Uterus (tissue), 4 donors: ENCODE data around the gene CMC2. TPM values are rescaled to one million over a fixed set of nuclear protein-coding genes. Genes with fewer than 3 reads are reported as not detected.

Source experiments
- DNase-seq, 2 donors: peaks; one replicate each; pipeline ENCODE4 v3.0.0-alpha.2; 2019 to 2020
- H3K27ac ChIP-seq, 2 donors: fragments of 200-600 bp; sonication (generic); 1 replicate in 1 of 2; 2 replicates in 1 of 2; pipeline ENCODE4 v1.5.1; 2016 to 2018
- H3K27me3 ChIP-seq, 2 donors: fragments of 200-600 bp; sonication (generic); one replicate each; pipeline ENCODE4 v1.5.1; 2018 to 2019; ENCODE audit warnings: control low read depth in 1 of 2
- H3K36me3 ChIP-seq, 2 donors: fragments of 200-600 bp; sonication (generic); one replicate each; pipeline ENCODE4 v1.5.1; 2019; ENCODE audit warnings: control low read depth in 1 of 2
- H3K4me1 ChIP-seq, 2 donors: fragments of 200-600 bp; sonication (generic); one replicate each; pipeline ENCODE4 v1.5.1; 2018 to 2019; ENCODE audit warnings: control low read depth in 1 of 2
- H3K4me3 ChIP-seq, 2 donors: fragments of 200-600 bp; sonication (generic); 1 replicate in 1 of 2; 2 replicates in 1 of 2; pipeline ENCODE4 v1.5.1; 2018 to 2019; ENCODE audit warnings: mild to moderate bottlenecking in 1 of 2
- H3K9me3 ChIP-seq, 2 donors: fragments of 200-600 bp; sonication (generic); one replicate each; pipeline ENCODE4 v1.5.1; 2019; ENCODE audit warnings: control low read depth in 1 of 2
- CTCF ChIP-seq, 4 experiments: fragments of 200-600 bp in 2 of 4; fragments of 450-650 bp in 2 of 4; sonication (generic) in 2 of 4; IDR thresholded peaks; one replicate each; pipeline ENCODE4 v1.5.1; 2016 to 2019; ENCODE audit warnings: antibody characterized with exemption in 4 of 4, mild to moderate bottlenecking in 2 of 4, moderate library complexity in 1 of 4
- POLR2A ChIP-seq, 2 donors: fragments of 450-650 bp; IDR thresholded peaks; one replicate each; pipeline ENCODE4 v1.6.1; 2016; ENCODE audit warnings: antibody characterized with exemption in 2 of 2, mild to moderate bottlenecking in 1 of 2, moderate library complexity in 1 of 2
- intact Hi-C: fragments of 100-400 bp; cut with DNase I; formaldehyde crosslinking; loops from one replicate; pipeline ENCODE4 v1.15.1; 2023; ENCODE audit warnings: low total_unique reads
- total RNA-seq, 4 donors: library from RNA; depleted of rRNA in 3 of 4; stranded (reverse); fragments of >200 nt in 3 of 4; gene quantifications; one replicate each; pipeline versions ENCODE4 v1.1.0 to v1.2.4, GENCODE V29; 2014 to 2023
- donor health status: DM: yes; HTN: yes; CAD: no.

CMC2 gene
- total RNA-seq: 100 to 1,000 TPM in 1 of 4 donors, 10 to 100 TPM in 2, 1 to 10 TPM in 1; 1.5 to 204 (median 23.6) TPM

- peaks cover 4 to 5% of the 10 kb centered on the region in 2 donors for H3K4me1 ChIP-seq
- no peaks in the 10 kb centered on the region for H3K27me3 ChIP-seq
- intact Hi-C loops: loop anchor here (10.0 kb wide), 1 partner anchor 72 kb away; no protein-coding TSS in a partner anchor
- no peaks in the 10 kb centered on the region for H3K9me3 ChIP-seq
- H3K27ac ChIP-seq: peak within 1 kb of the TSS; percentile 95 to 98
- H3K36me3 ChIP-seq: no peaks in the 10 kb centered on the region
- peak within 1 kb of the TSS; percentile 81 to 92 for H3K4me3 ChIP-seq
- peak; percentile 99 for DNase-seq
- peak; percentile 78 to 86 for TF ChIP-seq POLR2A (IDR thresholded peaks at IDR 0.05)
- peak in 3 of 4 experiments; percentile 20 to 38 (median 30) for TF ChIP-seq CTCF (IDR thresholded peaks at IDR 0.05)
These were observed at the start of gene CMC2, which contains the start of gene CENPN for GRCh38 chr16:81006813-81007695. Gene CMC2, minus strand, starts transcription at chr16:81006885. Its CDS starts 9,491 bp downstream, at chr16:80997394. Gene CENPN, plus strand, starts transcription at chr16:81007214. Its CDS starts 4,726 bp downstream, at chr16:81011940.

GRCh38 chr16:81053761-81054160 lies 47.1 kb upstream of the CMC2 start:
- intact Hi-C loops: no loop called here
- no peaks in the 10 kb centered on the region for H3K36me3 ChIP-seq
- no peak for TF ChIP-seq POLR2A (IDR thresholded peaks at IDR 0.05)
- no peak for TF ChIP-seq CTCF (IDR thresholded peaks at IDR 0.05)
- no peaks in the 10 kb centered on the region for H3K4me1 ChIP-seq
- H3K27ac ChIP-seq: no peak overlapping the region
- DNase-seq: no peak
- H3K27me3 ChIP-seq: no peaks in the 10 kb centered on the region
- no peak overlapping the region for H3K4me3 ChIP-seq
- H3K9me3 ChIP-seq: no peaks in the 10 kb centered on the region

GRCh38 chr16:81042821-81043220 lies 36.1 kb upstream of the CMC2 start:
- Histone ChIP-seq H3K9me3 (no peaks in the 10 kb centered on the region), H3K27me3 (no peaks in the 10 kb centered on the region), H3K27ac (no peak overlapping the region), H3K4me1 (no peaks in the 10 kb centered on the region), H3K4me3 (no peak overlapping the region), H3K36me3 (no peaks in the 10 kb centered on the region)
- intact Hi-C loops: no loop called here
- no peak for TF ChIP-seq CTCF (IDR thresholded peaks at IDR 0.05)
- no peak for TF ChIP-seq POLR2A (IDR thresholded peaks at IDR 0.05)
- DNase-seq: no peak

- no peak for DNase-seq
- H3K9me3 ChIP-seq: no peaks in the 10 kb centered on the region
- H3K27me3 ChIP-seq: no peaks in the 10 kb centered on the region
- intact Hi-C loops: no loop called here
- no peak overlapping the region for H3K27ac ChIP-seq
- H3K4me1 ChIP-seq: no peaks in the 10 kb centered on the region
- no peaks in the 10 kb centered on the region for H3K36me3 ChIP-seq
- no peak overlapping the region for H3K4me3 ChIP-seq
- TF ChIP-seq CTCF (IDR thresholded peaks at IDR 0.05): no peak
- no peak for TF ChIP-seq POLR2A (IDR thresholded peaks at IDR 0.05)
These were observed 35.0 kb upstream of the CMC2 start for GRCh38 chr16:81041696-81042095.

GRCh38 chr16:81040842-81041241 lies 34.2 kb upstream of the CMC2 start:
- Histone ChIP-seq H3K36me3 (no peaks in the 10 kb centered on the region), H3K27ac (no peak overlapping the region), H3K4me1 (no peaks in the 10 kb centered on the region), H3K4me3 (no peak overlapping the region), H3K9me3 (no peaks in the 10 kb centered on the region), H3K27me3 (no peaks in the 10 kb centered on the region)
- intact Hi-C loops: no loop called here
- TF ChIP-seq POLR2A (IDR thresholded peaks at IDR 0.05): no peak
- no peak for TF ChIP-seq CTCF (IDR thresholded peaks at IDR 0.05)
- no peak for DNase-seq
